Sigmoid colon (tissue), 7 donors: ENCODE results near the gene TNNT2. TPM values are rescaled to one million over a fixed set of nuclear protein-coding genes. Genes with fewer than 3 reads are reported as not detected.

ENCODE experiments used
- DNase-seq: peaks from one replicate; pipeline ENCODE4 v3.0.0-alpha.2; 2019
- H3K27ac ChIP-seq, 4 donors: fragments of 200-600 bp; sonication (generic); one replicate each; pipeline ENCODE4 v1.5.1; 2016 to 2019; ENCODE audit warnings: mild to moderate bottlenecking in 1 of 4
- H3K27me3 ChIP-seq, 3 donors: fragments of 200-600 bp; sonication (generic); one replicate each; pipeline ENCODE4 v1.5.1; 2019; ENCODE audit warnings: mild to moderate bottlenecking in 1 of 3
- H3K36me3 ChIP-seq, 4 donors: fragments of 200-600 bp; sonication (generic); one replicate each; pipeline ENCODE4 v1.5.1; 2016 to 2019
- H3K4me1 ChIP-seq, 4 donors: fragments of 200-600 bp; sonication (generic); one replicate each; pipeline ENCODE4 v1.5.1; 2017 to 2019
- H3K4me3 ChIP-seq, 4 donors: fragments of 200-600 bp; sonication (generic); one replicate each; pipeline ENCODE4 v1.5.1; 2017 to 2019; ENCODE audit warnings: mild to moderate bottlenecking in 2 of 4, moderate library complexity in 1 of 4
- H3K9me3 ChIP-seq, 4 donors: fragments of 200-600 bp in 3 of 4; sonication (generic) in 3 of 4; one replicate each; pipeline versions ENCODE4 v1.5.1 to v1.6.1; 2013 to 2019
- EP300 ChIP-seq, 4 donors: sonication (generic); formaldehyde crosslinking; IDR thresholded peaks; one replicate each; pipeline ENCODE4 v1.6.1; 2017; ENCODE audit warnings: antibody characterized with exemption in 4 of 4
- POLR2A ChIP-seq, 2 donors: fragments of 450-650 bp; IDR thresholded peaks; one replicate each; pipeline ENCODE4 v1.6.1; 2016; ENCODE audit warnings: antibody characterized with exemption in 2 of 2, mild to moderate bottlenecking in 2 of 2, moderate library complexity in 2 of 2
- POLR2AphosphoS5 ChIP-seq, 4 donors: sonication (generic); formaldehyde crosslinking; IDR thresholded peaks; one replicate each; pipeline ENCODE4 v1.6.1; 2017; ENCODE audit warnings: antibody characterized with exemption in 4 of 4
- WGBS, 2 donors: extraction: QIAGEN DNeasy Blood & Tissue Kit; methylation state at CpG; one replicate each; pipeline ENCODE4 v1.1.7; 2013; 5-methylcytosine and 5-hydroxymethylcytosine counted together
- intact Hi-C: fragments of 100-400 bp; cut with DNase I; formaldehyde crosslinking; loops from one replicate; pipeline ENCODE4 v1.15.1; 2023
- polyA plus RNA-seq, 3 donors: library from polyadenylated mRNA; stranded (reverse); fragments of 200-250 nt; gene quantifications; one replicate each; pipeline ENCODE4 v1.2.3, GENCODE V29; 2013
- total RNA-seq, 4 donors: library from RNA; depleted of rRNA; stranded (reverse); fragments of >200 nt; gene quantifications; one replicate each; pipeline ENCODE4 v1.1.0, GENCODE V29; 2016
- TF ChIP-seq, protein P1 (sequence below), 4 experiments: fragments of 450-650 bp in 3 of 4; fragments of 200-600 bp in 1 of 4; IDR thresholded peaks; one replicate each; pipeline ENCODE4 v1.5.1; 2016 to 2019; ENCODE audit warnings: antibody characterized with exemption in 4 of 4, mild to moderate bottlenecking in 3 of 4, moderate library complexity in 2 of 4
- donor health status: healthy with polysubstance abuse.
- donor health status: Bipolar disorder and iron deficiency.
- donor health status: healthy.

TNNT2 gene
- total and polyA plus RNA-seq, 7 donors: 0.81 to 34.9 (median 3.9) TPM; not detected in 3

DNA sequence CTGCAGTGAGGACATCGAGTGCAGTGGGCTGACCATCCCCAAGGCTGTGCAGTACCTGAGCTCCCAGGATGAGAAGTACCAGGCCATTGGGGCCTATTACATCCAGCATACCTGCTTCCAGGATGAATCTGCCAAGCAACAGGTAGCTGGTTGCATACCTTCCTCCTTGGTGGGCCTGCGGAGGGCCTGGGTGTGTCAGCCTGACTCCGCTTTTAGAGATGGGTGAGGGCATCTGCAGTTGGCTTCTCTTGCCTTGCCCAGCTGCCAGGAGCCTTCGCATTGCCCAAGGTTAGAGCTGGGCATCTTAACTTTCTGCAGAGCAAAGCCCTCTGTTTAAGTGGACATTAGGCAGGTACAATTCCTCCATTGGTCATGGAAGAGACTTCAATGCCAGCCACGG, 60.9 kb downstream of the TNNT2 start:
- H3K4me1 ChIP-seq: no peaks in the 10 kb centered on the region
- DNase-seq: peak; percentile 18

DNA sequence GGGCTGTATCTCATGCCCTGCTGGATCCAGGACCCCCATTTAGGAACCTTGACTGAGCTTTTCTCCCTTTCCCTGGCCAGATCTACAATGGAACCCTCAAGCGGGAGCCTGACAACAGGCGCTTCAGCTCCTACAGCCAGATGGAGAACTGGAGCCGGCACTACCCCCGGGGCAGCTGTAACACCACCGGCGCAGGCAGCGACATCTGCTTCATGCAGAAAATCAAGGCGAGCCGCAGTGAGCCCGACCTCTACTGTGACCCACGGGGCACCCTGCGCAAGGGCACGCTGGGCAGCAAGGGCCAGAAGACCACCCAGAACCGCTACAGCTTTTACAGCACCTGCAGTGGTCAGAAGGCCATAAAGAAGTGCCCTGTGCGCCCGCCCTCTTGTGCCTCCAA, 64.4 kb downstream of the TNNT2 start:
- no peak overlapping the region for H3K4me3 ChIP-seq
- intact Hi-C loops: no loop called here
- H3K9me3 ChIP-seq: no peaks in the 10 kb centered on the region
- peaks cover 5 to 28% (median 6%) of the 10 kb centered on the region in 3 donors for H3K27me3 ChIP-seq
- WGBS, 2 donors: 94 to 95% methylated on average over 16 of the region's 16 CpGs
- DNase-seq: no peak
- no peak for TF ChIP-seq POLR2A (IDR thresholded peaks at IDR 0.05)
- TF ChIP-seq POLR2AphosphoS5 (IDR thresholded peaks at IDR 0.05): no peak
- no peak for TF ChIP-seq EP300 (IDR thresholded peaks at IDR 0.05)
- TF ChIP-seq, protein P1, sequence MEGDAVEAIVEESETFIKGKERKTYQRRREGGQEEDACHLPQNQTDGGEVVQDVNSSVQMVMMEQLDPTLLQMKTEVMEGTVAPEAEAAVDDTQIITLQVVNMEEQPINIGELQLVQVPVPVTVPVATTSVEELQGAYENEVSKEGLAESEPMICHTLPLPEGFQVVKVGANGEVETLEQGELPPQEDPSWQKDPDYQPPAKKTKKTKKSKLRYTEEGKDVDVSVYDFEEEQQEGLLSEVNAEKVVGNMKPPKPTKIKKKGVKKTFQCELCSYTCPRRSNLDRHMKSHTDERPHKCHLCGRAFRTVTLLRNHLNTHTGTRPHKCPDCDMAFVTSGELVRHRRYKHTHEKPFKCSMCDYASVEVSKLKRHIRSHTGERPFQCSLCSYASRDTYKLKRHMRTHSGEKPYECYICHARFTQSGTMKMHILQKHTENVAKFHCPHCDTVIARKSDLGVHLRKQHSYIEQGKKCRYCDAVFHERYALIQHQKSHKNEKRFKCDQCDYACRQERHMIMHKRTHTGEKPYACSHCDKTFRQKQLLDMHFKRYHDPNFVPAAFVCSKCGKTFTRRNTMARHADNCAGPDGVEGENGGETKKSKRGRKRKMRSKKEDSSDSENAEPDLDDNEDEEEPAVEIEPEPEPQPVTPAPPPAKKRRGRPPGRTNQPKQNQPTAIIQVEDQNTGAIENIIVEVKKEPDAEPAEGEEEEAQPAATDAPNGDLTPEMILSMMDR (IDR thresholded peaks at IDR 0.05): no peak
- H3K4me1 ChIP-seq: no peaks in the 10 kb centered on the region
- H3K36me3 ChIP-seq: no peaks in the 10 kb centered on the region
- H3K27ac ChIP-seq: no peak overlapping the region

More for the DNA sequence above, 60.9 kb downstream of the TNNT2 start:
- Histone ChIP-seq H3K27ac (no peak overlapping the region), H3K9me3 (no peaks in the 10 kb centered on the region), H3K27me3 (peaks cover 0 to 6% (median 0%) of the 10 kb centered on the region in 3 donors), H3K36me3 (no peaks in the 10 kb centered on the region), H3K4me3 (no peak overlapping the region)
- intact Hi-C loops: no loop called here
- 92 to 94% methylated on average over 5 of the region's 5 CpGs for WGBS, 2 donors
- TF ChIP-seq POLR2A (IDR thresholded peaks at IDR 0.05) (no peak), EP300 (IDR thresholded peaks at IDR 0.05) (no peak), POLR2AphosphoS5 (IDR thresholded peaks at IDR 0.05) (no peak)
- TF ChIP-seq, protein P1 (IDR thresholded peaks at IDR 0.05): no peak

DNA sequence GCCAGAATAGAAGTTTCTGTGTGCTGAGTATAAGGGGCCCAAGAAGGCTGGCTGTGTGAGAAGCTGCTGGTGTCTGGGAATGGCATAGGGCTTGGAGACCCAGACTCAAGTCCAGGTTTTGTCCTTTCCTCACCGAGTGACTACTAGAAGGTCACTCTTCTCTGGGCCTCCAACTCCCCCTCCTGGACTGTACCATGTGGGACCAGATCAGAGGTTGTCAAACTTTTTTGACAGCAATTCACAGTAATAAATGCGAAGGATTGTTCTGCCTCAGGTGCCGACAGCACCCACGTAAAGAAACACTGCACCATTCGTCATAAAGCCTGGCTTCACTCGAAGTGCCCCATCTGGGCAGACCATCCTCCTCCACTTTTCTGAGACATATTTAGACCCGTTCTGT, 65.2 kb downstream of the TNNT2 start:
- DNase-seq: no peak
- Histone ChIP-seq H3K36me3 (no peaks in the 10 kb centered on the region), H3K4me3 (no peak overlapping the region), H3K4me1 (no peaks in the 10 kb centered on the region), H3K9me3 (no peaks in the 10 kb centered on the region), H3K27me3 (peaks cover 5 to 31% (median 6%) of the 10 kb centered on the region in 3 donors), H3K27ac (no peak overlapping the region)
- WGBS, 2 donors: 92 to 95% methylated on average over 7 of the region's 7 CpGs
- TF ChIP-seq POLR2A (IDR thresholded peaks at IDR 0.05): no peak
- no peak for TF ChIP-seq POLR2AphosphoS5 (IDR thresholded peaks at IDR 0.05)
- no peak for TF ChIP-seq EP300 (IDR thresholded peaks at IDR 0.05)
- intact Hi-C loops: no loop called here

DNA sequence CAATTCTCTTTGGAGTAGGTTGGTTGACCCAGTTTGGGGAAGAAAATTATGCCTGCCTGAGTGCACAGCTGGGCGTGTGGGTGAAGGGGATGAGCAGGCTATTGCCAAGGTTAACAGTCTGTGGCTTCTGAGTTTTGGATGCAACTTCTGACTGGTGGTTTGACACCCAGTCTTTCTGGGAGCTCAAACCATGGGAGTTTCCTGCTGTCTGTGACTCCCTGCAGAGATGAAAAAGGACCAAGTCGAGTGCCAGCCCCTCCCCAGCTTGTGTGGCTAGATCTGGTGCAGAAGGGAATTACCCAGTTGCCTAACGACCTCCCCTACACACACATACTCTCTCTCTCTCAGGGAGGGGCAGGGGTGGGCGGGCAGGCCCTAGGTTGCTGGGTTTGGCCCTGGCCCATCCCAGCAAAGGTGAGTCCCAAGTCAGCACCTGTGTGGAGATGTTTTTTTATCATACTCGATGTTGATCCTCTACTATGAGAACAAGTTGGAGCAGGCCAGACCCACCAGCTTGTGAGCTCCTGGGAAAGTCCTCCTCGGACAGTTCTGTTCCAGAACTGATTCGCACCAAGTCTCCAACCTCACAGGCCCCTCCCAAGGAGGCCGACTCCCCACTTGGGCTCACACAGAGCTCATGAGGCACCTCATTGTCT, 66.0 kb downstream of the TNNT2 start:
- no peak overlapping the region for H3K27ac ChIP-seq
- WGBS, 2 donors: 48 to 58% methylated on average over 8 of the region's 8 CpGs
- intact Hi-C loops: no loop called here
- no peaks in the 10 kb centered on the region for H3K4me1 ChIP-seq
- peaks cover 5 to 31% (median 6%) of the 10 kb centered on the region in 3 donors for H3K27me3 ChIP-seq
- H3K36me3 ChIP-seq: no peaks in the 10 kb centered on the region
- no peak for TF ChIP-seq POLR2A (IDR thresholded peaks at IDR 0.05)
- no peak for TF ChIP-seq POLR2AphosphoS5 (IDR thresholded peaks at IDR 0.05)
- no peak for TF ChIP-seq EP300 (IDR thresholded peaks at IDR 0.05)
- TF ChIP-seq, protein P1 (IDR thresholded peaks at IDR 0.05): no peak
- DNase-seq: no peak
- H3K9me3 ChIP-seq: no peaks in the 10 kb centered on the region
- H3K4me3 ChIP-seq: no peak overlapping the region

DNA sequence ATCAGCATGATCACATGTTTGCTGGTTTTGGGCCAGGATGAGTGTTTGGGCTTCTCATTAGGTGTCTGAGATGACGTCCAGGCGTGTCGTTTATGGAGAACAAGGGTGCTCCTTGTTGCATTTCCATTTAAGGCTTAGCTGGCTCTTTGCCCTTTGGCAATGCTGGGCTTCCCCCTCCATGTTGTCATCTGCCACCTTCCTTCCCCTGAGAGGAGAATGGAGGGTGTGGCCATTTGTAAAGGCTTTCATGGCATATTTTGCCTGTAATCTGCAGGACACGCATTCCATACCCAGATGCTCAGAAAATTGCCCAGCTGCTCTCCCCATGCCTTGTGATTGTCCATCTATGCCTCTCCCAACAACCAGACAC, 66.5 kb downstream of the TNNT2 start:
- intact Hi-C loops: no loop called here
- Histone ChIP-seq H3K27me3 (peaks cover 5 to 31% (median 6%) of the 10 kb centered on the region in 3 donors), H3K27ac (no peak overlapping the region), H3K4me1 (no peaks in the 10 kb centered on the region), H3K9me3 (no peaks in the 10 kb centered on the region), H3K36me3 (no peaks in the 10 kb centered on the region), H3K4me3 (no peak overlapping the region)
- TF ChIP-seq, protein P1 (IDR thresholded peaks at IDR 0.05): no peak
- TF ChIP-seq EP300 (IDR thresholded peaks at IDR 0.05): no peak
- WGBS, 2 donors: 12 to 57% methylated on average over 4 of the region's 4 CpGs
- DNase-seq: no peak
